Renal cortical epithelial cell (primary cell): ENCODE data around the gene LRMDA. TPM values are rescaled to one million over a fixed set of nuclear protein-coding genes. Genes with fewer than 3 reads are reported as not detected.

Experiments
- DNase-seq: peaks from one replicate; pipeline ENCODE4 v3.0.0-alpha.2; 2011; ENCODE audit warnings: low read depth
- total RNA-seq: library from RNA; depleted of rRNA; stranded (reverse); fragments of >200 nt; gene quantifications from 2 replicates; pipeline ENCODE4 v1.2.3, GENCODE V29; 2014

Gene LRMDA
- total RNA-seq, 1 donor from 2014 or later: 11.7 TPM

DNA sequence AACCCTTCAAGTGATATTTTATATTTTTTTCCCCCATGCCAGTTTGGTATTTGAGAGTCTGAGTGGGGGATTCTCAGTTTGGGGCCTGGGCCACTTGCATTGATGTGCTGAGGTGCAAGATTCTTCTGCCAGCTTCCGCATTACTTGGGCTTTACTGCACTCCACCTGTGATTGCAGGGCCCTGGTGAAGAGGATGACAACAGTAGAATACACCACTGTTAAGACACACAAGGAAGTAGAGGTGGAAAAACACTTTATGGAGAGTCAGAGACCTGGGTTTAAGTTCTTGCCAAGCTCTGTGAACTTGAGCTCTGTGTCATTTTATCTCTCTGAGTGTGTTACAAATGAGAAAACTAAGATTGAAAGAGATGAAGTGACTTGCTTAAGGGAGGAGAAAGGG is 209.4 kb downstream of the LRMDA start:
- DNase-seq: no peak

DNA sequence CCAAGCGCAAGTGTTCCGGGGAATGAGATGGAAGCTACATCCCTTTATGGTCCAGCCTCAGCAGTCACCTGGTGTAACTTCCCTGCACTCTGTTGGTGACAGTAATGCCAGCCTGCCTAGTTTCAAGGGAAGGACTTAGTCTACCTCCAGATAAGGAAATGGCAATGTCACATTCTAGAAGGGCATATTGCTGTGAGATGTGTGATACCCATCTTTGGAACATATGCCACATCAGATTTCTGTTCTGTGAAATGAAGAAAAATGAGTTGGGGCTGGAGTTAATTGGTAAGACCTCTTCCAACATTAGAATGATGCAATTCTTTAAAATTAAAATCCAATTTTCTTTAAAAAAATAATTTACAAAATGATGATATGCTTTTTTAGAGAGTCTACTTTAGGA is 212.0 kb downstream of the LRMDA start:
- no peak for DNase-seq

- DNase-seq: no peak
Observed at GRCh38 chr10:75643944-75644692, 212.7 kb downstream of the LRMDA start.

GRCh38 chr10:75645704-75646103 is 214.3 kb downstream of the LRMDA start:
- no peak for DNase-seq

DNA sequence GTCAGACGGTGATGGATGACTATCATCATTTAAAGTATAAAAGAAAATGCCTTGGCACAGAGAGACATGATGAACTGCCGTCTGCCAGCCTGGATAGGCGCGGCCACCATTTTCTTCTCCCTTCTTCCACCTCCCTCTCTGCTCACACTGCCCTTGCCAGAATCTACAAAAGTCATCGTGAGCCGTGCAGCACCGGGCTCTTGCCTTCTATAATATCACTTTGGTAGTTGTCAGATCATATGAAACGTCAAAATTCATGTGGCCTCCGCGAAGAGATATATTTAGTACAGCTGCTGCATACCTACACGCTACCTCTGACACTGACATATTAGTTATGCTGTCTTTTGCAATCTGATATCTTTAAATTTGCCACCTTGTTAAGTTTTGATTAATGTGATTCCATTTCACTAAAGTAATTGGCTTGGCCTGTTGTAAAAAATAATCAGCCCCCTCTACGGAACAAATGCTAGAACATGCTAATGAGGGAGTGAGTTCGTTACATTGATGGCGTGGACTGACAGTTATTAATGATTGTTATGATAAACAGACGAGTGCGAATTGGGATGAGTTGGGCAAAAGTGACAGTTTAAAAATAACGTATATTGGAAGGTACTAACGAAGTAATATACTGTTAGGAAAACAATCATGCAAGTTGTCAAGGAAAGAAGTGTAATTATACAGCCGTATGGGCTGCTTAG is 214.9 kb downstream of the LRMDA start:
- no peak for DNase-seq

DNA sequence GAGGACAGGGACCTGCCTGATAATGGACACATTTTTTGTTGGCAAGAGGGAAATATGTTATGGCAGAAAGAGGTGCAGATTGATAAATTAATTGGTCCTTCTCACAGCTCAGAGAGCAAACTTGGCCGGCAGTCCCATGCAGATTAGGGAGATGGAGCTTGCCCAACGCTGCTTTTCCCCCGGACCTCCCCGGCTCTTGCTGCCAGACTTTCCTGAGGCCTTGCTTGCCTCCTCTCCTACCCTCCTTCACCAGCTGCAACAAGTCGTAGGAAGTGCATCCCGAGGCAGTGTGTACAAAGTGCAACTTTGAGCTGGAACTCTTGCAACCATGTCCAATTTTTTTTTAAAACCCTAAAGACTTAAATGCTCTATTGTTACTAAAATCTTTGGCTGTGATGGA is 215.5 kb downstream of the LRMDA start:
- DNase-seq: no peak

- DNase-seq: no peak
Observed at GRCh38 chr10:75647675-75648074, 216.3 kb downstream of the LRMDA start.

GRCh38 chr10:75648351-75648750 is 216.9 kb downstream of the LRMDA start:
- DNase-seq: peak; percentile 23

DNA sequence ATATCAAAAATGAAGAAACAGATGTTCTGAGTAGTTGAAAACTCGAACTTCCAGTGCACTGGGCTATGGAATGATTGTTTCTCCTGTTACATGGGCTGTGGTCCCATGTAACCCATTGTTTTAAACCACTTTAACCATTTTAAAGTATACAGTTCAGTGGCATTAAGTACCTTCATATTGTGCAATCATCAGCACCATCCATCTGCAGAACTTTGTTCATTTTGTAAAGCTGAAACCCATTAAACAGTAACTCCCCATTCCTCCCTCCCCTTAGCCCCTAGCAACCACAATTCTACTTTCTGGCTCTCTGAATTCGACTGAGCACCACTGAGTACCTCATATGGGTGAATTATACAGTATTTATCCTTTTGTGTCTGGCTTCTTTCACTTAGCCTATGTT is 217.4 kb downstream of the LRMDA start:
- DNase-seq: peak; percentile 86

- DNase-seq: no peak
Observed at GRCh38 chr10:75649466-75649865, 218.0 kb downstream of the LRMDA start.

GRCh38 chr10:75650648-75651047 is 219.2 kb downstream of the LRMDA start:
- DNase-seq: no peak

DNA sequence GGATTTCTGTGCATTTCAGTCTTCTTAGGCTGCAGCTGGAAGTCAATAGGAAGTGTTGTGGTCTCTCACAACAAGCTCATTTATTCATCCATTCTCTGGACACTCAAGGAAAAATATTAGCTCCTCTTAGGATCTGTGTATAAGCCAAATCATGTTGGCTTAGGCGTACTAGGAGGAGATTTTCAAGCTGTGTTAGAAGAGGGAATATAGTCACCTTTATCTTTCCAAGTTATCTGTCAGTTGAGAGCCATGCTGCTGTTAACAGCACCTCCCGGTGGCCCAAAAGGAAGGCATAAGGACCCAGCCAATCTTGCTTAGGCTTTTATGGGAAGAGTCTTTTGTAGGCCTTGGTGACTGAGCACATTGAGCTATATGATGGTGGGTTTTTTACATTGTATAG is 220.0 kb downstream of the LRMDA start:
- DNase-seq: peak; percentile 39

DNA sequence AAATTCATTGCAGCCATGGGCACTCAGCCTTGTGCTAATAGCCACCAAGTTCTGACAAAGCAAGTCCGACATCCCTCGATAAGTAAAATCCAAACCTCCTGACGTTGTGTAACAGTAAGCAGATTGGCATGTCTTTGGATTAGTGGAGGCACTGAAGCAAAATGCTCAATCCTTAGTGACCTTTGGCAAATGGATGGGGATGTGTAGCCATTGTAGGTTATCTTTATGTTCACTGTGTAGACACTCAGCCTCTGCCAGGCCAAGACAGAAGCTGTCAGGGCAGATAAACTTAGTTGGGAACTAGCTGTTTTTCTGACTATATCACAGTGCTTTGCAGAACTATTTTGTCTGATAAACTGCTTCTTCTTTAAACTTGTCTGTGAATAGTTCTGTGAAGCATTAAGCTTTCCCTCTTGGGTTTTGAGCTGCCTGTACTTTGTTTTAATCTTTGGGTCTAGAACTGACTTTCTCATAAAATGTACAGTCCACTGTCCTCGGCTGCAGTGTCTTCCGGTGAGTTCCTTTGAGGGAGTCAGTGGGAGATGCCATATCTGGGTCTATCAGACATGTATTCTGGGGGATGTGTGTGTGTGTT is 220.8 kb downstream of the LRMDA start:
- DNase-seq: peak; percentile 44

DNA sequence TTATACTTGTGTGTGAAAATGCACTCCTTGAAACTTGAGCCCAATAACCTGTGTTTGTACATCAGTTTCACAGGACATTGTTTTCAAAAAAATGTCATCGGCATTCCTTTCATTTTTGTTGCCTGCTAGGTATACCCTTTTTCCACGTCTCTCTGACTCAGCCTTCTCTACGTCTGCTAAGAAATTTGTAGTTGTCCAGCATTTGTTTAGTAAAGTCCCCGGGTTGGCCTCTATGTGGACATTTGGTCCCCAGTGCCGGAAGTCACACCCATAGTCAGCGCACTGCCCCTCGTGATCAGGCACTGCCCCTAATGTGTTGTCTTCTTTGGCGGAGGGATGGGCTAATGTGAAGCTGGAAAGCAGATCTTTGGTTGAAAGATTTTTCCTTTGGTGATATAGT is 222.3 kb downstream of the LRMDA start:
- no peak for DNase-seq

DNA sequence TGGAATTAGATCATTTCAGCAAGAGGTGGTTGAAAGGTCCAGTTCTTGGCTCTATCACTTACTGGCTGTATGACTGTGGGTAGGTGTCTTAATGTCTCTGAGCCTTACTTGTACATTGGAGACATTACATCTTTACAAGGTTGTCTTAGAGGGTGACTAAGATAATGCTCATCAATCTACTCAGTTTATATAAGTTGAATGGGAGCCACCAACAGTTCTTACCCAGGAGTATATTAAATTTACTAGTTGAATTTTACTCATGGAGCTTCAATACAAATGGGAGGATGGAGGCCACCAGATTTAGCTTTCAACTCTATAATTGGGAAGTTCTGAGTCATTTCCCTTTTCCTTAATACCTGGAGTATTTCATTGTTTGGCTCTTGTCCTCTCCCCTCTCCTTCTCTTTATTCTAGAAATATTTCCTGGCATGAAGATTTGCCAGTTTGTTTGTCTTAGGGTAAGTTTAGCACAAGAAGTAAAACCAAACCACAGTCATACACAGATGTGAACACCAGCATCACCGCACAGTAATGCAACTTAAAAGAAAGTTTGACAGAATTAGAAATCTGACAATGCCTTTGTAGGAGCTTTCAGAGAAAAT is 222.8 kb downstream of the LRMDA start:
- no peak for DNase-seq

DNA sequence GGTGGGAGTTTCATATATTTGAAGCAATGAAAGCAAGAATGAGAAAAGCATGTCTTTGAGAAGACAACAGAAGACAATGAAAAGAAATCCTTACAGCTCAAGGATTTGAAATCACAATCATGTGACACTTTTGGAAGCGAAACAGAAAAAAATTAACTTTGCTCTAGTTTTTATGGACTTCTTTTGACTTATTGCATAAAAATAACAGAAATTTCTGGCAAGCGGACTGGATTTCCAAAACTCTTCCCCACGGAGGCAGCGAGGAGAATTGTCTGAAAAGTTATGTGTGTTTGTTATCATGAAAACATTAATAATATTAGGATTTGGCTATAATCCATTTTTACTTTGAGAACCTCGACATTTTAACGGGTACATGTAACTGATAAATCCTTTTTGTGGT is 223.3 kb downstream of the LRMDA start:
- DNase-seq: no peak

- DNase-seq: peak; percentile 49
Observed at GRCh38 chr10:75655791-75656451, 224.5 kb downstream of the LRMDA start.

- DNase-seq: no peak
Observed at GRCh38 chr10:75657351-75657750, 225.9 kb downstream of the LRMDA start.

- DNase-seq: no peak
Observed at GRCh38 chr10:75658036-75658435, 226.6 kb downstream of the LRMDA start.

DNA sequence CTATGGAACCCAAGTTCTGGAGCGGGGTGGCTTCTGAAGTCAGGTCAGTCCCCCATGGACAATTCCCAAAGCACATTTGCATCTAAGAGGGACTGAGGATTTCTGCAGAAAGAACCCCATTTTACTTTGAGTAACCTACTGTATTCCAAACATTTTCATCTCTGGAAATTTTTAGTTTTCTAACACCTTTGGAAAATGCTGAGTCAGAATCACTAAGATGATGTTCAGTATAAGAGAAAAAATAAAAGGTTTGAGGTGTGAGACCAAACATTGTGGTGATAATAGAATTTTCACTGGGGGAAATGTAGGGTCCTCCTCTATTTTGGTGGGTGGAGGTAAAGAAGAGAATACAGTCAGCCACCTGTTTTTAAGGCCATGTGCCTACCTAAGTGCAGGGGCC is 227.1 kb downstream of the LRMDA start:
- no peak for DNase-seq

DNA sequence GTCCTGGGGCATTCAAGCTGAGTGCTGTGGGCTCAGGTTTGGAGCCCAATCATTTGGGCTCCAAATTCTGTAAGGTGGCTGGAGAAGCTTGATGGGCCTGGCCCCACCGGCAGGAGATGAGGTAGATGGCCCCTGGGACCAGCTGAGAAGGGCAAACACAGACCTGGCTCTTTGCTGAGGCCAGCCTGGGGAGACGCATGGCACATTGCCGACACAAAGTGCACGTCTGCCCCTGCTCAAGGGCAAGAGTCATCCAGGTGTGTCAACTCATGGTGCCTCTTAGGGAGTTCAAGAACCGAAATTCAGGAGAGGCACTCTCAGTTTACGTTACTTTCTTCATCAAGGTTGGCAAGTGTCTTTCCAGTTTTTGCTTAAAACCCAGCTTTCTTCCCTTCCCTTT is 227.5 kb downstream of the LRMDA start:
- DNase-seq: no peak

- peak; percentile 36 for DNase-seq
Observed at GRCh38 chr10:75660823-75661222, 229.4 kb downstream of the LRMDA start.
